ENCODE results near the gene CDH24. TPM values are rescaled to one million over a fixed set of nuclear protein-coding genes. Genes with fewer than 3 reads are reported as not detected.
A peak's percentile ranks its signal among the peaks of the same experiment; 100 is the strongest.

The CDH24 gene
- total RNA-seq, 2 donors from 2014 or later = 16.9 to 17.2 TPM

DNA sequence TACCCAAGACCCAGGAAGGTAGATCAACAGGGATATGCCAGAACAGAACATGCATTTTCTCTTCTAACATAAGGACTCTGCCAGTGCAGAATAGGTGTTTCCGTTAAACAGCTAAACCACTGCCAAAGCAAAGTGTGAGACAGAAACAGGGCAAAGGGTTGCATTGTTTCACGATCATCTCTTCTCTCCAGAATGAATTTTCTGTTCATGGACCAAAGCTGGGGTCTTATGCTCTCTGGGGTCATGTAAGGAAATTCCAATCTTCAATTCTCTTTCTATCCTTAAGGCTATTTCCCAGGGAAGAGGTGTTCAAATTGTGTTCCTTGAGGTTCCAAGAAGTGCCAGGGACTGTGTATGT lies 33.5 kb downstream of the CDH24 start:
- H3K27ac ChIP-seq (ENCODE audit: low read depth, low read length) = peak overlapping the region; percentile 0
- no peak for DNase-seq
- H3K4me1 ChIP-seq (ENCODE audit: control insufficient read depth, insufficient read depth, low read length) = peaks cover 15% of the 10 kb centered on the region
- WGBS, 2 experiments (ENCODE audit: insufficient coverage in 1 of 2, insufficient read length in 1 of 2) = 95 to 96% methylated on average over 2 of the region's 2 CpGs
- Mint-ChIP-seq H3K36me3 (ENCODE audit: low read depth) (peaks cover 30% of the 10 kb centered on the region), H3K4me1 (peaks cover 60% of the 10 kb centered on the region), H3K27ac (no peak overlapping the region), H3K27me3 (ENCODE audit: insufficient read depth) (no peaks in the 10 kb centered on the region), H3K9me3 (no peaks in the 10 kb centered on the region), H3K4me3 (no peak overlapping the region)
- TF ChIP-seq, protein P1, sequence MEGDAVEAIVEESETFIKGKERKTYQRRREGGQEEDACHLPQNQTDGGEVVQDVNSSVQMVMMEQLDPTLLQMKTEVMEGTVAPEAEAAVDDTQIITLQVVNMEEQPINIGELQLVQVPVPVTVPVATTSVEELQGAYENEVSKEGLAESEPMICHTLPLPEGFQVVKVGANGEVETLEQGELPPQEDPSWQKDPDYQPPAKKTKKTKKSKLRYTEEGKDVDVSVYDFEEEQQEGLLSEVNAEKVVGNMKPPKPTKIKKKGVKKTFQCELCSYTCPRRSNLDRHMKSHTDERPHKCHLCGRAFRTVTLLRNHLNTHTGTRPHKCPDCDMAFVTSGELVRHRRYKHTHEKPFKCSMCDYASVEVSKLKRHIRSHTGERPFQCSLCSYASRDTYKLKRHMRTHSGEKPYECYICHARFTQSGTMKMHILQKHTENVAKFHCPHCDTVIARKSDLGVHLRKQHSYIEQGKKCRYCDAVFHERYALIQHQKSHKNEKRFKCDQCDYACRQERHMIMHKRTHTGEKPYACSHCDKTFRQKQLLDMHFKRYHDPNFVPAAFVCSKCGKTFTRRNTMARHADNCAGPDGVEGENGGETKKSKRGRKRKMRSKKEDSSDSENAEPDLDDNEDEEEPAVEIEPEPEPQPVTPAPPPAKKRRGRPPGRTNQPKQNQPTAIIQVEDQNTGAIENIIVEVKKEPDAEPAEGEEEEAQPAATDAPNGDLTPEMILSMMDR (conservative IDR thresholded peaks at IDR 0.05) = no peak
- H3K9ac ChIP-seq (ENCODE audit: extremely low read depth, low read length, poor library complexity, severe bottlenecking) = no peak overlapping the region
- no peaks in the 10 kb centered on the region for H3K27me3 ChIP-seq (ENCODE audit: control insufficient read depth, insufficient read depth, low read length, poor library complexity, severe bottlenecking)
- no peaks in the 10 kb centered on the region for H3K9me3 ChIP-seq (ENCODE audit: control insufficient read depth, low read length)
- peaks cover 28% of the 10 kb centered on the region for H3K36me3 ChIP-seq (ENCODE audit: control insufficient read depth, insufficient read depth, low read length)
- no peak overlapping the region for H3K4me3 ChIP-seq (ENCODE audit: low read length)

DNA sequence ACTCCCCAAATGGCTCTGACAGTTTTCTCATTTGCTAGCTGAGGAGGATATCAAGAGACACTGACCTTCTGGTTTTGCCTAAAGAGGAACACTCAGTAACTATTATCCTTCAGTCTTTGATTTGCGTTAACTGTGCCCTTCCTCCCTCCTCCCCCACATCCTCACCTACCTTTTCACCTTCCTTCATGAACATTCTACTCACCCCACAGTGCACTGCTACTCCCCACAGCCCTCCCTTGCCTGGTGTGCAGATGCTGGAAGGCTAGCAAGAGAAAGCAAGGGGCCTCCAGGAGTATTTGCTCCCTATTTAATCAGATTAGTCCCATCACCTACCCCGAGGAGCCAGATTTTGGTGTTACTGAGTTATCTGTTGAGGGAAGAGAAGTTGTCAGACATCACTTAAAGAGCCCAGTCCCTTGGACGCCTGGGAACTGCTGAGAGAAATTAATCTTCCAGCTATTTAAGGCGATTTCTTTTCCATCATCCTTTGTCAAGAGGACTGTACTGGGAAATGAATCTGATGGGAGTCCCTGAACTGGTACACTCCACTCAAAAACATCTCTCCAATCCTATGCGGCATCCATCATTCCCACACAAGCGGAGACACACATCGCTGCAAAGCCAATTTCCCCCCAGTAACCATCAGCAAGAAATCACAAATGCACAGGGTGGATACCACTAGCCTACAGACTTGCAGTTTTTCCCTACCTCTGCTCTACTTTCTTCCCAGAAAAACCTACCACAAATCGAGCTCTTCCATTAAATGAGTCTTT lies 34.1 kb downstream of the CDH24 start:
- H3K4me3 ChIP-seq (ENCODE audit: low read length) = peak overlapping the region; percentile 24
- Mint-ChIP-seq H3K27me3 (ENCODE audit: insufficient read depth) (no peaks in the 10 kb centered on the region), H3K4me3 (no peak overlapping the region), H3K27ac (peak overlapping the region; percentile 75), H3K36me3 (ENCODE audit: low read depth) (peaks cover 27% of the 10 kb centered on the region), H3K9me3 (no peaks in the 10 kb centered on the region), H3K4me1 (peaks cover 57% of the 10 kb centered on the region)
- 67 to 93% methylated on average over 6 to 8 of the region's 8 CpGs for WGBS, 2 experiments (ENCODE audit: insufficient coverage in 1 of 2, insufficient read length in 1 of 2)
- H3K36me3 ChIP-seq (ENCODE audit: control insufficient read depth, insufficient read depth, low read length) = peaks cover 22% of the 10 kb centered on the region
- H3K4me1 ChIP-seq (ENCODE audit: control insufficient read depth, insufficient read depth, low read length) = peaks cover 15% of the 10 kb centered on the region
- DNase-seq = peak; percentile 56
- no peaks in the 10 kb centered on the region for H3K9me3 ChIP-seq (ENCODE audit: control insufficient read depth, low read length)
- no peak overlapping the region for H3K27ac ChIP-seq (ENCODE audit: low read depth, low read length)
- TF ChIP-seq, protein P1 (conservative IDR thresholded peaks at IDR 0.05) = no peak
- H3K27me3 ChIP-seq (ENCODE audit: control insufficient read depth, insufficient read depth, low read length, poor library complexity, severe bottlenecking) = no peaks in the 10 kb centered on the region
- H3K9ac ChIP-seq (ENCODE audit: extremely low read depth, low read length, poor library complexity, severe bottlenecking) = no peak overlapping the region

DNA sequence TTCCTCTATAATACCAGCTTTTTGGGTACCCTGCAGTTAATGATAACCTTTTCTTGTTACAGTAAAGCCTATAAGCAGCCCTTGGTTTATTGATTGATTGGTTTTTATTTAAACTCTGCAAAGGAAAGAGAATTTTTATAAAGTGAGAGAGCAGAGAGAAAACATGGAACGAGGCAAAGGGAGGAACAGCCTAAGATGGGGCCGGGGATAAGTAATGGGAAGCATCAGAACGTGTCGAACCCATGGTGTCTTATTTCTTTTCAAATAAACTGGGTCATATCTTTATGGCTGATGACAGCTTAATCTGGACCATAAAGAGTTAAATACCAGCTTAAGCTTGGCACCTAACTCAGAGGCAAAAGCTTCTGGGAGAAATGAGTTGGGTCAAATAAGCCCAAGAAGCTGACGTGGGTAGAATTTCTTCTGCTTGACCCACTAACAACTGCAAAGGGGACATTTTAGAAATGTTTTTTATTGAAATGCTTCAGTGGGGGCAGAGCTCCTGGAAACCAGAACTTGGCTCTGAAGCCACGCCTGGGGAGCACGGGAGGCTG lies 35.4 kb downstream of the CDH24 start:
- DNase-seq = no peak
- H3K9me3 Mint-ChIP-seq = no peaks in the 10 kb centered on the region
- no peak overlapping the region for H3K4me3 Mint-ChIP-seq
- Histone ChIP-seq H3K9ac (ENCODE audit: extremely low read depth, low read length, poor library complexity, severe bottlenecking) (no peak overlapping the region), H3K4me3 (ENCODE audit: low read length) (no peak overlapping the region), H3K9me3 (ENCODE audit: control insufficient read depth, low read length) (no peaks in the 10 kb centered on the region), H3K4me1 (ENCODE audit: control insufficient read depth, insufficient read depth, low read length) (peaks cover 15% of the 10 kb centered on the region), H3K27ac (ENCODE audit: low read depth, low read length) (no peak overlapping the region), H3K27me3 (ENCODE audit: control insufficient read depth, insufficient read depth, low read length, poor library complexity, severe bottlenecking) (no peaks in the 10 kb centered on the region), H3K36me3 (ENCODE audit: control insufficient read depth, insufficient read depth, low read length) (peaks cover 19% of the 10 kb centered on the region)
- WGBS, 2 experiments (ENCODE audit: insufficient coverage in 1 of 2, insufficient read length in 1 of 2) = 91 to 97% methylated on average over 6 to 7 of the region's 7 CpGs
- TF ChIP-seq, protein P1 (conservative IDR thresholded peaks at IDR 0.05) = no peak
- H3K27ac Mint-ChIP-seq = no peak overlapping the region
- peaks cover 54% of the 10 kb centered on the region for H3K4me1 Mint-ChIP-seq
- peaks cover 19% of the 10 kb centered on the region for H3K36me3 Mint-ChIP-seq (ENCODE audit: low read depth)
- H3K27me3 Mint-ChIP-seq (ENCODE audit: insufficient read depth) = no peaks in the 10 kb centered on the region
